HCT116 (cell line): ENCODE results near the gene CHD2. TPM values are rescaled to one million over a fixed set of nuclear protein-coding genes. Genes with fewer than 3 reads are reported as not detected.
A peak's percentile ranks its signal among the peaks of the same experiment; 100 is the strongest.

ENCODE experiments used
- ATAC-seq: fragments of 200-7000 bp; cut with Tn5 transposase; 2 replicates; pipeline ENCODE4 v1.9.1; 2020; ENCODE audit warnings: mild to moderate bottlenecking, moderate library complexity
- BruUV-seq: library from RNA; stranded (reverse); fragments of 400-500 nt; replicated peaks from 2 replicates; lab custom pipeline; 2021; lab: Mats Ljungman, UMichigan
- CTCF ChIA-PET: fragments of 300-600 bp; sonication (Branson Sonifier 250); formaldehyde crosslinking; loops from one replicate; lab custom pipeline; 2021; ENCODE audit warnings: antibody characterized with exemption; lab: Charles Lee
- POLR2A ChIA-PET: fragments of 300-600, 350-600 bp; sonication (Branson Sonifier 250); formaldehyde crosslinking; loops from one replicate; lab custom pipeline; 2021; ENCODE audit warnings: antibody characterized with exemption; lab: Charles Lee
- RAD21 ChIA-PET, 2 experiments: fragments of 300-600 bp; sonication (Branson Sonifier 250); formaldehyde crosslinking; loops; one replicate each; lab custom pipeline; 2023; ENCODE audit warnings: low total read pairs in 2 of 2; ENCODE audit not compliant: uncharacterized antibody in 2 of 2, unreplicated experiment in 2 of 2, low non-redundant PET in 1 of 2; lab: Charles Lee
- DNase-seq: peaks from one replicate; pipeline ENCODE4 v3.0.0-alpha.2; 2010; ENCODE audit warnings: low read depth, low spot score
- H2AFZ ChIP-seq: fragments of 200-600 bp; shearing (Covaris generic), sonication (generic); 2 replicates; pipeline ENCODE4 v1.6.1; 2017; ENCODE audit warnings: low read depth, mixed run types, mixed read lengths, antibody characterized with exemption, low read length; ENCODE audit not compliant: poor library complexity, severe bottlenecking
- H3K27ac ChIP-seq: 2 replicates; pipeline ENCODE4 v1.5.1; 2012; ENCODE audit warnings: low read depth, low read length
- H3K27me3 ChIP-seq: fragments of 200-600 bp; sonication (generic); 2 replicates; pipeline ENCODE4 v1.6.1; 2016; ENCODE audit warnings: mixed run types, low read length, mixed read lengths; ENCODE audit not compliant: insufficient read depth
- H3K36me3 ChIP-seq, 2 experiments: fragments of 200-500 bp in 1 of 2; fragments of 200-600 bp in 1 of 2; sonication (Bioruptor generic) in 1 of 2; sonication (generic) in 1 of 2; 2 replicates each; pipeline versions ENCODE4 v1.5.1 to v1.6.1; 2014 to 2016; ENCODE audit warnings: low read length in 2 of 2, inconsistent platforms in 1 of 2, mixed read lengths in 1 of 2, mixed run types in 1 of 2; ENCODE audit not compliant: insufficient read depth in 2 of 2, control insufficient read depth in 1 of 2
- H3K4me1 ChIP-seq, 2 experiments: fragments of 200-600 bp in 1 of 2; sonication (generic) in 1 of 2; 2 replicates each; pipeline versions ENCODE4 v1.5.1 to v1.6.1; 2012 to 2017; ENCODE audit warnings: low read length in 2 of 2, inconsistent platforms in 1 of 2, mild to moderate bottlenecking in 1 of 2, mixed read lengths in 1 of 2, mixed run types in 1 of 2, moderate library complexity in 1 of 2; ENCODE audit not compliant: insufficient read depth in 2 of 2, control insufficient read depth in 1 of 2
- H3K4me2 ChIP-seq: fragments of 200-600 bp; sonication (generic); 2 replicates; pipeline ENCODE4 v1.6.1; 2017; ENCODE audit warnings: mixed run types, low read length, mixed read lengths
- H3K4me3 ChIP-seq, 2 experiments: fragments of 200-600 bp in 1 of 2; sonication (generic) in 1 of 2; replicated peaks in 1 of 2; 2 replicates each; pipeline ENCODE4 v1.5.1; 2011 to 2016; ENCODE audit warnings: low read length in 2 of 2, control low read depth in 1 of 2, low read depth in 1 of 2, mild to moderate bottlenecking in 1 of 2, mixed read lengths in 1 of 2, mixed run types in 1 of 2
- H3K79me2 ChIP-seq: fragments of 200-600 bp; sonication (generic); 2 replicates; pipeline ENCODE4 v1.6.1; 2017; ENCODE audit warnings: mild to moderate bottlenecking, mixed run types, low read length, moderate library complexity, mixed read lengths; ENCODE audit not compliant: insufficient read depth
- H3K9ac ChIP-seq: fragments of 200-600 bp; sonication (generic); 2 replicates; pipeline ENCODE4 v1.6.1; 2016; ENCODE audit warnings: low read length, mixed read lengths
- H3K9me2 ChIP-seq: fragments of 200-600 bp; sonication (generic), shearing (Covaris generic); 2 replicates; pipeline ENCODE4 v1.6.1; 2017; ENCODE audit warnings: mixed run types, mild to moderate bottlenecking, moderate library complexity; ENCODE audit not compliant: insufficient read depth
- H3K9me3 ChIP-seq, 2 experiments: fragments of 200-500 bp in 1 of 2; fragments of 200-600 bp in 1 of 2; sonication (Bioruptor generic) in 1 of 2; sonication (generic) in 1 of 2; 2 replicates each; pipeline ENCODE4 v1.6.1; 2014 to 2017; ENCODE audit warnings: low read length in 2 of 2, mixed read lengths in 2 of 2, inconsistent platforms in 1 of 2, low read depth in 1 of 2, mild to moderate bottlenecking in 1 of 2, mixed run types in 1 of 2, moderate library complexity in 1 of 2; ENCODE audit not compliant: control insufficient read depth in 1 of 2, insufficient read depth in 1 of 2
- H4K20me1 ChIP-seq: fragments of 200-600 bp; sonication (generic), shearing (Covaris generic); 2 replicates; pipeline ENCODE4 v1.6.1; 2017; ENCODE audit warnings: mixed run types, mild to moderate bottlenecking, moderate library complexity; ENCODE audit not compliant: insufficient read depth
- ELF1 ChIP-seq: IDR thresholded peaks from 2 replicates; pipeline ENCODE4 v1.6.1; 2012; ENCODE audit warnings: low read depth, borderline replicate concordance
- EZH2phosphoT487 ChIP-seq: fragments of 200-600 bp; IDR thresholded peaks from 2 replicates; pipeline ENCODE4 v1.6.1; 2018; ENCODE audit warnings: antibody characterized with exemption, borderline replicate concordance
- FOSL1 ChIP-seq: IDR thresholded peaks from 2 replicates; pipeline ENCODE4 v1.6.1; 2012; ENCODE audit warnings: low read depth
- POLR2AphosphoS5 ChIP-seq: IDR thresholded peaks from 2 replicates; pipeline ENCODE4 v1.6.1; 2011; ENCODE audit warnings: mild to moderate bottlenecking, low read depth, low read length, moderate library complexity
- RAD21 ChIP-seq: IDR thresholded peaks from 2 replicates; pipeline ENCODE4 v1.6.1; 2012; ENCODE audit warnings: low read depth, mild to moderate bottlenecking
- SRF ChIP-seq: IDR thresholded peaks from 2 replicates; pipeline ENCODE4 v1.6.1; 2012; ENCODE audit warnings: low read depth
- TCF7L2 ChIP-seq: IDR thresholded peaks from 2 replicates; pipeline ENCODE4 v1.7.0; 2011; ENCODE audit warnings: borderline replicate concordance, inconsistent platforms; ENCODE audit not compliant: insufficient read depth, insufficient read length; ENCODE audit errors: extremely low read depth
- ZNF274 ChIP-seq: fragments of 200-500 bp; sonication (Bioruptor generic); IDR thresholded peaks from 2 replicates; pipeline ENCODE4 v1.6.1; 2014; ENCODE audit warnings: mild to moderate bottlenecking, low read depth, low read length, inconsistent platforms
- intact Hi-C: fragments of 100-400 bp; cut with micrococcal nuclease; formaldehyde crosslinking; loops from 2 replicates; pipeline ENCODE4 v1.10.0; 2022
- total RNA-seq: library from RNA; stranded (reverse); gene quantifications from one replicate; pipeline ENCODE4 v1.2.1, GENCODE V29; 2021; ENCODE audit not compliant: unreplicated experiment
- TF ChIP-seq, protein P1 (sequence below): IDR thresholded peaks from 2 replicates; pipeline ENCODE4 v1.6.1; 2012

Gene CHD2
- total RNA-seq, 1 experiment from 2014 or later, result 116 TPM

DNA sequence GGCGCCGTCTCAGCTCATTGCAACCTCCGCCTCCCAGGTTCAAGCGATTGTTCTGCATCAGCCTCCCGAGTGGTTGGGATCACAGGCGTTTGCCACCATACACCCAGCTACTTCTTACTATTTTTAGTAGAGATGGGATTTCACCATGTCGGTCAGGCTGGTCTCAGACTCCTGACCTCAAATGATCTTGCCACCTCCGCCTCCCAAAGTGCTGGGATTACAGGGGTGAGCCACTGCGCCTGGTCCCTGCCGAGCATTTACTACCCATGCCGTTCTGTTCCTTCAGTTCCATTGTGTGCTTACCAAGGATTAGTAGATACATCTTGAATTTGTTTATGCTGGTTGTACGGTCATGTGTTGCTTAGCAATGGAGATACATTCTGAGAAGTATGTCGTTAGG is 10.3 kb downstream of the CHD2 start (continued):
- no peak for TF ChIP-seq ZNF274
- no peak for TF ChIP-seq ELF1
- no peak for TF ChIP-seq RAD21
- TF ChIP-seq, protein P1, sequence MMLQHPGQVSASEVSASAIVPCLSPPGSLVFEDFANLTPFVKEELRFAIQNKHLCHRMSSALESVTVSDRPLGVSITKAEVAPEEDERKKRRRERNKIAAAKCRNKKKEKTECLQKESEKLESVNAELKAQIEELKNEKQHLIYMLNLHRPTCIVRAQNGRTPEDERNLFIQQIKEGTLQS, result no peak
- TF ChIP-seq EZH2phosphoT487, result no peak
- no peak for TF ChIP-seq FOSL1

- CTCF ChIA-PET, result interaction anchor here (1.1 kb wide), 1 partner anchor 117 kb away, joined by 3 read pairs; no protein-coding TSS in a partner anchor
- peak overlapping the region; percentile 42; the same call in 1 of the 2 replicates for H3K27ac ChIP-seq
Measured at GRCh38 chr15:92914103-92914499, 14.0 kb downstream of the CHD2 start.

GRCh38 chr15:92914768-92915221 is 14.7 kb downstream of the CHD2 start:
- H2AFZ ChIP-seq, result no peak overlapping the region
- DNase-seq (no peak), ATAC-seq (no peak)
- intact Hi-C loops, result no loop called here
- BruUV-seq, result no TSS peak
- CTCF ChIA-PET, result interaction anchor here (7.7 kb wide), 1 partner anchor 117 kb away, joined by 67 read pairs; no protein-coding TSS in a partner anchor
- H3K9ac ChIP-seq, result 0 out of 2 replicates have a peak overlapping the region, but pooled peaks have one; percentile 3
- H4K20me1 ChIP-seq, result no peaks in the 10 kb centered on the region
- H3K79me2 ChIP-seq, result peaks cover 99% of the 10 kb centered on the region
- H3K9me2 ChIP-seq, result no peaks in the 10 kb centered on the region
- RAD21 ChIA-PET, result no interaction called here
- H3K9me3 ChIP-seq, result no peaks in the 10 kb centered on the region
- no peaks in the 10 kb centered on the region; a peak in 1 of 4 replicates for H3K36me3 ChIP-seq
- POLR2A ChIA-PET, result interaction anchor here (0.8 to 2.1 kb wide), 3 partner anchors 8 to 14 kb away, joined by 3 to 13 read pairs (median 3); partner anchors contain the start of gene CHD2
- peak overlapping the region; percentile 42 for H3K27ac ChIP-seq
- TF ChIP-seq RAD21, result no peak
- TF ChIP-seq, protein P1, result no peak
- no peak for TF ChIP-seq POLR2AphosphoS5
- TF ChIP-seq TCF7L2, result no peak
- TF ChIP-seq SRF, result peak; percentile 79; the same call in 1 of the 2 replicates
- TF ChIP-seq ELF1, result no peak
- peaks cover 48 to 90% of the 10 kb centered on the region in 2 experiments for H3K4me1 ChIP-seq
- H3K4me3 ChIP-seq, result no peak overlapping the region
- no peaks in the 10 kb centered on the region for H3K27me3 ChIP-seq
- peak overlapping the region; percentile 18 for H3K4me2 ChIP-seq

More at GRCh38 chr15:92914103-92914499, 14.0 kb downstream of the CHD2 start:
- peaks cover 44 to 88% of the 10 kb centered on the region in 2 experiments for H3K4me1 ChIP-seq
- H3K9me3 ChIP-seq, result no peaks in the 10 kb centered on the region
- intact Hi-C loops, result no loop called here
- ATAC-seq, result no peak
- H3K79me2 ChIP-seq, result peaks cover 99% of the 10 kb centered on the region
- no peaks in the 10 kb centered on the region for H3K9me2 ChIP-seq
- TF ChIP-seq ZNF274, result no peak
- H3K9ac ChIP-seq, result peak overlapping the region; percentile 3; the same call in 1 of the 2 replicates
- BruUV-seq, result no TSS peak
- RAD21 ChIA-PET, result no interaction called here
- no peak overlapping the region for H3K4me3 ChIP-seq
- no peaks in the 10 kb centered on the region for H4K20me1 ChIP-seq
- POLR2A ChIA-PET, result interaction anchor here (0.8 to 1.8 kb wide), 5 partner anchors 7 to 110 kb away, joined by 3 to 5 read pairs (median 3); no protein-coding TSS in a partner anchor
- DNase-seq, result no peak
- no peaks in the 10 kb centered on the region; a peak in 2 of 4 replicates for H3K36me3 ChIP-seq
- H3K27me3 ChIP-seq, result no peaks in the 10 kb centered on the region
- H2AFZ ChIP-seq, result no peak overlapping the region
- peak overlapping the region; percentile 18 for H3K4me2 ChIP-seq
